Erythroblast (primary cell): ENCODE measurements around the gene KLHL42.
"Not testable (repeated sequence)": the region's sequence is repeated elsewhere in the genome, so short reads cannot be mapped to it uniquely, and the experiment has no call there.

Experiments
- GATA1 ChIP-seq: IDR thresholded peaks from 2 replicates; pipeline ENCODE4 v1.6.1; 2011; ENCODE audit warnings: low read depth, mild to moderate bottlenecking, control low read depth, low read length, moderate library complexity
- POLR2A ChIP-seq: IDR thresholded peaks from 2 replicates; pipeline ENCODE4 v1.6.1; 2011; ENCODE audit warnings: mild to moderate bottlenecking, low read length

DNA sequence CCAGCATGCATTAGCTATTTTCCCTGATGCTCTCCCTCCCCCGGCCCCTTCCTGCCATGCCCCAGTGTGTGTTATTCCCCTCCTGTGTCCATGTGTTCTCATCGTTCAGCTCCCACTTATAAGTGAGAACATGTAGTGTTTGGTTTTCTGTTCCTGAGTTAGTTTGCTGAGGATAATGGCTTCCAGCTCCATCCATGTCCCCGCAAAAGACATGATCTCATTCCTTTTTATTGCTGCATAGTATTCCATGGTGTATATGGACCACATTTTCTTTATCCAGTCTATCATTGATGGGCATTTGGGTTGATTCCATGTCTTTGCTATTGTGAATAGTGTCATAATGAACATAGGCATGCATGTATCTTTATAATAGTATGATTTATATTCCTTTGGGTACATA, 65.7 kb downstream of the KLHL42 start:
- TF ChIP-seq POLR2A, GATA1: not testable (repeated sequence)
